Ramos (cell line): ENCODE data around the gene NT5M.
"Not testable (repeated sequence)": the region's sequence is repeated elsewhere in the genome, so short reads cannot be mapped to it uniquely, and the experiment has no call there.

ENCODE experiments used
- in situ Hi-C: fragments of 300-500 bp; cut with MboI; formaldehyde crosslinking; loops from one replicate; pipeline ENCODE4 v1.14.3; 2022; ENCODE audit warnings: low sequenced_read_pairs; ENCODE audit not compliant: unreplicated experiment

The NT5M gene

DNA sequence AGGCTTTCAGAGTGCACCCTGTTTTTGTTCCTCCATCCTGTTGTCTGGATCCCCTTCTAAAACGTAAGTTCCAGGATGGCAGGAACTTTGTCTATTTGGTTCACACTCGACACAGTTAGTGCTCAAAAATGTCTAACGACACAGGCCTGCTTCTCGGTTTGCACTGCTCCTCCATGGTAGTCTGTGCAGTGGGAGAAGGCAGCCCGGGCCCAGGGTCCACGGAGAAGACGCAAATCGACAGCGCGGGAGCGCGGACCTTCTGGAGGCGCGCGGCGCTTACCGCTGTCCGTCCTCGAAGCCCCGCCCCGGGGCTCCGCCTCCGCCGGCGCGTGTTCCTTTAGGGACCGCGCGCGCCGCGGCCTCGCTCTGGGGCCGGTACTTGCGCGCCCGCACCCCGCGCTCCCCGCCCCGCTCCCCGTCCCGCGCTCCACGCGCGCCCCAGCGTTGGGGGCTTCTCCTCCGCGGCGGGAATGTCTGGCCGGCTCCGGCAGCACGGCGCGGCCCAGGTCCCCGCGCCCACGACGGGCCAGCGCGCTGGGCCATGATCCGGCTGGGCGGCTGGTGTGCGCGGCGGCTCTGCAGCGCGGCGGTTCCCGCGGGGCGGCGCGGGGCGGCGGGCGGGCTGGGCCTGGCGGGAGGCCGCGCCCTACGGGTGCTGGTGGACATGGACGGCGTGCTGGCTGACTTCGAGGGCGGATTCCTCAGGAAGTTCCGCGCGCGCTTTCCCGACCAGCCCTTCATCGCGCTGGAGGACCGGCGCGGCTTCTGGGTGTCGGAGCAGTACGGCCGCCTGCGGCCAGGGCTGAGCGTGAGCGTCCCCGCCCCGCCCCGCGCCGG lies at the start of gene NT5M:
Gene NT5M, plus strand, starts transcription at position 364 of the 837 bp plus-strand sequence. Its CDS starts 178 bp downstream, at position 542.
- in situ Hi-C loops: no loop called here

DNA sequence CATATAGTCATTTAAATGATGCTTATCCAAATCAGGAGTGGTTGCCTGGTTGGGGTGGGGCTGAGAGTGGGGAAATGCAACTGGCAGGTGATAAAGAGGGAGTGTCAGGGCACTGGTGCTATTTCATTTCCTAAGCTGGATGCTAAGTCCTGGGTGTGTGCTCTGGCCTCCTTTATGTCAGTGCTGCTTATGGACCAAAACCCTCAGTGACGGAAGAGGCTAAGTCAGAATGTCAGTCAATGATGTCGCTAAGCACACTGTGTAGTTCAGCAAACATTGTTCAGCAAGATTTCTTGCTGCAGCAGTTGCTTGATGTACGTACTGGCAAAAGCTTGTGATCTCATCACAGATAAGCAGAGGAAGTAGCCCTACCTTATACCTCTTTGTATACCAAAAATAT lies 49.8 kb upstream of the NT5M start:
- in situ Hi-C loops: no loop called here

DNA sequence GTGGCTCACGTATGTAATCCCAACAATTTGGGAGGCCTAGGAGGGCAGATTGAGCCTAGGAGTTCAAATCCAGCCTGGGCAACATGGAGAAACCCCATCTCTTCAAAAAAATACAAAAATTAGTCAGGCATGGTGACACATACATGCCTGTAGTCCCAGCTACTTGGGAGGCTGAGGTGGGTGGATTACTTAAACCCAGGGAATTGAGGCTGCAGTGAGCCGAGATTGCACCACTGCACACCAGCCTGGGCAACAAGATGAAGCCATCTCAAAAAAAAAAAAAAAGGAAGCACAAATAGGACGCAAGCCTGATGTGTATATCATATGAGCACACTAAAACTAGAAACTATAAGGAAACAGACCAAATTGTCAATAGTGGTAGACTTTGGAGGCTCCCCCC lies 49.1 kb upstream of the NT5M start:
- in situ Hi-C loops: no loop called here

DNA sequence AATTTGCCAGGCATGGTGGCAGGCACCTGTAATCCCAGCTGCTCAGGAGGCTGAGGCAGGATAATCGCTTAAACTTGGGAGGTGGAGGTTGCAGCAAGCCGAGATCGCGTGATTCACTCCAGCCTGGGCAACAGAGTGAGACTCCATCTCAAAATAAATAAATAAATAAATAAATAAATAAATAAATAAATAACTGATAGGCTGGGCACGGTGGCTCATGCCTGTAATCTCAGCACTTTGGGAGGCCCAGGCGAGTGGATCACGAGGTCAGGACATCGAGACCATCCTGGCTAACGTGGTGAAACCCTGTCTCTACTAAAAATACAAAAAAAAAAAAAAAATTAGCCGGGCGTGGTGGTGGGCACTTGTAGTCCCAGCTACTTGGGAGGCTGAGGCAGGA lies 47.5 kb upstream of the NT5M start:
- in situ Hi-C loops: not testable (repeated sequence)

DNA sequence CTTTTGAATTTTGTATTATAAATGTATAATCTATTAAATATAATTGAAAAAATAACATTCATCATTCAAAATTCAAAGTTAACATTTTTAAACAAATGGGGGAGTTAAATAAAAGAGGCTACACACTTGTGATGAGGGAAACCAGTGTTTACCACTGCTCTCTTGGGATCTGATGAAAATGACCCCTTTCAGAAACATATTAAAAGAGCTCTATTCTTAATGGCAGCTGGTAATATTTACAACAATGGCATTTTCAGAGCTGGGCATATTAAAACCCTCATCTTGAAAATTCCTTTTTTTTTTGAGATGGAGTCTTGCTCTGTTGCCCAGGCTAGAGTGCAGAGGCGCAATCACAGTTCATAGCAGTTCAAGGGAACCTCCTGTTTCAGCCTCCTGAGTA lies 46.9 kb upstream of the NT5M start:
- in situ Hi-C loops: no loop called here

DNA sequence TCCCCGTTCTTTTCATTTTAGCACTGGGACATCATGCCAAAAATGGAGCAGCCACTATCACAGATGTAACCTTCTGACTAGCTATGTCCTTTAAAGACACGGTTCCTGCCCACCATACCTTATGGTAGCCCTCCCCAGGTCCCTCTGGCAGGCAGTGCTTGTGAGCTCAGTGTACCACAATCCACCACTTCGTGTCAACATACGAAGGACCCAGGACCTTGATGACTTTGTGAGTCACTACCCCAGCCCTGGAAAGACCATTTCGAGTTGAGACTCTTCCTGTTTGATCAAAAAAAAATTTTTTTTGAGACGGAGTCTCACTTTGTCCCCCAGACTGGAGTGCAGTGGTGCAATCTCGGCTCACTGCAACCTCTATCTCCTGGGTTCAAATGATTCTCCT lies 45.2 kb upstream of the NT5M start:
- in situ Hi-C loops: no loop called here

DNA sequence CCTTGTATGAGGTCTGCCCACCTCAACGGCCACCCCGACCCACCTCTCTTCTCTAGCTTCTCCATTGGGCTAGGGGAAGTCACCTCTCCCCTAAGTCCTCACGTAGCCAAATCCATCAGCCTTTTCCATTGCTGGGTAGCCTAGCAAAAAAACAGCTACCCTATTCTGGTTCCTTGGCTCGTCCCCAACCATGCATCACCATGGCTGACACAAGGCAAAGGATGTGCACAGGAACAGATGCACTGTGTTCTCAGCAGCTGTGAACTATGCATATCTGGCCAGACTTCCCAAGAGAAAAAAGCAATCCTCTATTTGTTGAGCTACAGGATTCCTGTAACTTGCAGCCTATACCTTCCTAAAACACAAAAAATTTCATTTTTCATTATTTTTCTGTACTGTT lies 44.2 kb upstream of the NT5M start:
- in situ Hi-C loops: no loop called here

DNA sequence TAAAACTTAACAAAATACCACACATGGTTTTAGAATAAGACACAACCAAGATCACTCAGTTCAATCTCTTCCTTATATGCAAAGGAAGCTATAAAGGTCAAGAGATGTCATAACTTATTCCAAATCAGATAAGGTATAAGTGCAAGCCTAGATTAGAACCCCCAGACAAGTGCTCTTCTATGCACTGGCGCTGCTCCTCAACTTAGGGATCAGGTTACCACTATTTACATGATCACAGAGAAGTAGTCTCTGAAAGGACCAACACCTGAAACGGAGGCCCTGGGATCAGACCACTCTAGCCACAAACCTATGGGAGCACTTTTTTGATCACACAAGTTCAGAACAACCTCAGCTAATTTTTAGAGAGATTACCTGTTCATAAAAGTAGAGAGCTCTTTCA lies 38.7 kb upstream of the NT5M start:
- in situ Hi-C loops: no loop called here

DNA sequence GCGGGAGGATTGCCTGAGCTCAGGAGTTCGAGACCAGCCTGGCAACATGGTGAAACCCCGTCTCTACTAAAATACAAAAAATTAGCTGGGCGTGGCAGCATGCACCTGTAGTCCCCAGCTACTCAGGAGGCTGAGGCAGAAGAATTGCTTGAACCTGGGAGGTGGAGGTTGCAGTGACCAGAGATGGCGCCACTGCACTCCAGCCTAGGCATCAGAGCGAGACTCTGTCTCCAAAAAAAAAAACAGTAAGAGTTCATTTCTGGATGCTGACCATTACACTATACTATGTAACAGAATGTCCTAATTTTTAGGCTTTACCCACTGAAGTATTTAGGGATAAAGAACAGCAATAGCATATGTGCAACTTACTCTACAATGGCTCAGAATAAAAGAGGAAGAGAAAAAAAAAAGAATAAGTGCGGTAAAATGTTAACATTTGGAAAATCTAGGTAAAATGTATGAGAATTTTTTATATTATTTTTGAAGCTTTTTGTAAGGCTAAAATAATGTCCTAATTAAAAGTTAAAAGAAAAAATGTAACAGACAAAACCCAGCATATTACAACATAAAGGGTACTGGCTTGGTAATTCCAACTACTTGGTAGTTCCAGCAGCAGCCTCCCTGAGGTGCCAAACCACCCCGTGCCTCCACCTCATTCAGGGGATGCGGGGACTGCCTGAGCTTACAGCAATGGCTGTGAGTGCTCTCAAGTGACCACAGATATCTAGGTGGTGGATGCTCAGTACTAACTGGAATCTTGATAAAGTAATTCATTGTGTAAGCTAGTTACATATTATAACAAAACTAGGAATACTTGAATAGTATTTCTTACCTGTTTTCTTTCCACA lies 33.0 kb upstream of the NT5M start:
- in situ Hi-C loops: no loop called here

DNA sequence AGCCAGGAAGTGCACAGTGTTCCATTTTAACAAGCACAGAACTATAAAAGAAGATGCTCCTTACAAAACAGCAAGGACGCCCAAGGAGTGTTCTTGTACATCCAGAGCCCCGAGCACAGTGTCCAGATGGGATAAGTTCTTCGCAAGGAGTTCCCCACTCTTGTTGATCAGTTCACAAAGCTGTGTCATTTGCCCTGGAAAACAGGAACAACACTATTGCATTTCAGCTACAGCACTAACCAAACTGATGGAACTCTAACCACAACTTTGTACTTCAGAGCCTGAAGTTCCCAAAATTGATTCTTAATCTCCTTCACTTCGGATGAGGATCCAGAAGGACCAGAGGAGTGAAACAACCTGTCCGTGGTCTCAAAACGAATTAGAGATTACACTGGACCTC lies 27.2 kb upstream of the NT5M start:
- in situ Hi-C loops: no loop called here

DNA sequence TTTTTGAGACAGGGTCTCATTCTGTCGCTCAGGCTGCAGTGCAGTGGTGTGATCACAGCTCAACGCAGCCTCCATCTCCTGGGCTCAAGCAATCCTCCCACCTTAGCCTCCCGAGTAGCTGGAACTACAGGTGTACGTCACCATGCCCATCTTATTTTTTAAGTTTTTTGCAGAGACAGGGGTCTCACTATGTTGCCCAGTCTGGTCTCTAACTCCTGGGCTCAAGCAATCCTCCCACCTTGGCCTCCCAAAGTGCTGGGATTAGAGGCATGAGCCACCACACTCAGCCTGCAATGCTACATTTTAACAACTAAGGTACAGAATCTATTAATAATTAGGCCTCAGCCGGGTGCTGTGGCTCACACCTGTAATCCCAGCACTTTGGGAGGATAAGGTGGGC lies 25.7 kb upstream of the NT5M start:
- in situ Hi-C loops: not testable (repeated sequence)

DNA sequence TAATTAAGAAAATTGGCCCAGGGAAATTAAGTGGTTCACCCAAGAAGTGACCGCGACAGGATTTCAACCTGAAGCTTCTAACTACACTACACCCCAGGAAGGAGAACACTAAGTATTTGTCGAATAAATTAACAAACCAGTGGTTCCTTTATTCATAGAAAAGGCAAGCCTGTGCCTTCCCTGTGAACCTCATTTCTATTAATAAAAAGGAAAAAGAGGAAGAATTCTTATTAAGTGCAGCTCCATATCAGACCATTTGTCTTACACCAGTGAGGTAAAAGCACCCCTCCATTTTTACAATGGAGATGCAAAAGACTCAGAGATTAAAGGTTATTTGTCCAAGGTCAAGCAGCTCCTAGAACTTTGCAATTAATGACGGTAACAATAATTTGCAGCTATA lies 23.9 kb upstream of the NT5M start:
- in situ Hi-C loops: no loop called here

DNA sequence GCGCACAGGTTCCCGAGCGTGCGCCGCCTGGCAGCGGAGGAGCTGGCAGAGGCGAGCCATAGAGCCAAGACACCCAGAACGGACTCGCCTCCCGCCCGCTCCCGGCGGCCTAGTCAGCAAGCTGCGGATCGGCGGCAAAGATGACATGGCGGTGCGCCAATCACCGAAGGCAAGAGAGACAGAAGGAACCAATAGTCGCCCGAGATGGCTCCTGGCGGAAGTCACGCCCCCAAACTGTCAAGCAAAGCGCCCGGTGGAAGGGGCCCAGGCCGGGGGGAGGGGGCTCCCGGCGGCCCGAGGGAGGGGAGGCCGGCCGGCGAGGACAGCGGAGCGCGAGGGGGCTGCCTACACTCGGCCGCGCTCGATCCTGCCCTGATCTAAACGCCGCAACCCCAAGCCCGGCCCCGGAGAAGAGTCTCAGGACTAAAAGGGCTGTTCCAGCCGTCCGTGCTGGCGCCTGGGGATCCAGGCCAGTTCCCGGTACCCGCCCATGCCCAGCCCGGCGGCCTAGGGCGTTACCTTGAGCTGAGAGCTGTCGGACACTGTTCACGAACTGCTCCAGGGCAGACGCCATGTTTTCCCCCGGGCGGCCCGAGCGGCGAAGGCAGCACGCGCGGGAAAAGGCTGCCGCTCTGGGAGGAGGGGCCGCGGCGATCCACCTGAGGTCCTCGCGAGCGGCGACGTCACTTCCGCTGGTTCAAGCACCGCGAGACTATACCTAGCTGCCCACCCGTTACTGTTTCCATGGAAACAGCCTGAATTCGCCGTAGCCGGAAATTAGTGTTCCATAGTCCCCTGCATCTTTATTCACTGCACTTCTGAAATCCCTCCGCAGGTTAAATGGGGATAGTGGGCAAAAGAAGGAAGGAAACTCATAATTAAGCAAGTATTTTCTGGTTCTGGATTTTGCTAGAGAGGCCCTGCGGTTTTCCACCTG lies 22.3 kb upstream of the NT5M start, which contains the start of gene COPS3:
Gene COPS3, minus strand, starts transcription at position 634 of the 937 bp plus-strand sequence. Its CDS starts 60 bp downstream, at position 574.
- in situ Hi-C loops: no loop called here

DNA sequence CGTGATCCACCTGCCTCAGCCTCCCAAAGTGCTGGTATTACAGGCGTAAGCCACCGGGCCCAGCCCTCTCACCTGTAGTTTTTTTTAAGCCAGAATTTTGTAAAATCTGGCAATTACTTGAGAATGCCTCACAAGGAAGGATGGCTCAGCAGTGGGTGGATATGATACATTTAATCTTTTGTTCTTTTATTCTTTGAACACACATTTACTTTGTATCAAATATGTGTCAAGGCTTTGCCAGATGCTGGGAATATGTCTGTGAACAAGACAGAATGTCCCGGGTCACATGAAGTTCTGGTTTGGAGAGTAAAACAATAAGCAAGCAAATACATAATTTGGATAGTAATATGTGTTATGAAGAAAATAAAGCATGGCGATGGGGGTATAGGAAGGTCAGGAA lies 17.2 kb upstream of the NT5M start:
- in situ Hi-C loops: no loop called here

DNA sequence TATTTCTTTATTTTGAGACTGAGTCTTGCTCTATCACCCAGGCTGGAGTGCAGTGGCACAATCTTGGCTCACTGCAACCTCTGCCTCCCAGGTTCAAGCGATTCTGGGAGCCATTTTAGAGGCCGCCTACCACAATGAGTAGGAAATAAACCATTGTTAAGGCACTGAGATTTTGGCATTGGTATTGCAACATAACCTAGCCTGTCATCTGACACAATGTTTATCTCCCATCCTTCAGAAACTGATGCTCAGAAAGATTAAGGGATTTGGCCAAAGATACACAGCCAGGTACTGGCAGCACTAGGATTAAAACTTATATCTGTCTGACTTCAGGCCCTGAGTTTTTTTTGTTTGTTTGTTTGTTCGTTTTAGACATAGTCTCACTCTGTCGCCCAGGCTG lies 14.1 kb upstream of the NT5M start:
- in situ Hi-C loops: no loop called here

DNA sequence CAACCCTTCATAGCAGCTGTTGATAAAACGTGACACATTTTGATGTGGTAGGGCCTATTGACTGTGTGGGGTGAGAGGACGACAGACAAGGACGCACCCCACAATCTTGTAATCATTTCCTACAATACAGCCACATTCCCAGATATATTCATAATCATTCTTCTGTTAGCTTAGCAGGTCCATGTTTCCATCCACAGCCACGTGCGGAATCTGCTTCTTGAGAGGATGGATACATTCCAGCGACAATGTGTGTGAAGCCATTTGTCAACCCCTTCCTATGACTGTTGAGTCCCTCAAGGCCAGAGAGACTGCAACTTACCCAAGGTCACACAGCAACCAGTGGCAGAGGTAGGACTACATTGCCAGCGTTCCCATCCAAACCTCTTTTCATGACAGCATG lies 13.5 kb upstream of the NT5M start:
- in situ Hi-C loops: no loop called here

DNA sequence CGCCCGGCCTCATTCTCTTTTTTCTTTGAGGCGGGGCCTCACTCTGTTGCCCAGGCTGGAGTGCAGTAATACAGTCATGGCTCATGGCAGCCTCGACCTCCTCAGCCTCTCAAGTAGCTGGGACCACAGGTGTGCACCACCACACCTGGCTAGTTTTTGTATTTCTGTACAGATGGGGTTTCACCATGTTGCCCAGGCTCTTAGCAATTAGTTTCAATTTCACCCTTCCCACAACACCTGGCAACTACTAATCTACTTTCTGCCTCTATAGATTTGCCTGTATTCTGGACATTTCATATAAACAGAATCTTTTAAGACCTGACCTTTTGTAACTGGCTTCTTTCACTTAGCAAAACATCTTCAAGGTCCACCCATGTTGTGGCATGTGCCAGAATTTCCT lies 8.0 kb upstream of the NT5M start:
- in situ Hi-C loops: no loop called here

DNA sequence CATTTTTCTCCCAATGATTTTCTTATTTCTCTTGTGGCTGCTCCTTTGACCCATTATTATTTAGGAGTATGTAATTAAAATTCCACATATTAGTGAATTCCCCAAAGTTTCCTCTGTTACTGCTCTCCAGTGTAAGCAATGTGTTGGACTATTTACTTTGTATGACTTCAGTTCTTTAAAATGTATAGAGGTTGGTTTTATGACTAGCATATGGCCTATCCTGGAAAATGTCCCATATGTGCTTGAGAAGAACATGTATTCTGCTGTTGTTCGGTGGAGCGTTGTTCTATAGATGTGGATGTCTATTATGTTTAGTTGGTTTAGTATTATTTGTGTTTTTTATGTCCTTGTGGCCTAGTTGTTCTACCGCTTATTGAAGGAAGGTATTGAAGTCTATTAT lies 6.0 kb upstream of the NT5M start:
- in situ Hi-C loops: no loop called here

DNA sequence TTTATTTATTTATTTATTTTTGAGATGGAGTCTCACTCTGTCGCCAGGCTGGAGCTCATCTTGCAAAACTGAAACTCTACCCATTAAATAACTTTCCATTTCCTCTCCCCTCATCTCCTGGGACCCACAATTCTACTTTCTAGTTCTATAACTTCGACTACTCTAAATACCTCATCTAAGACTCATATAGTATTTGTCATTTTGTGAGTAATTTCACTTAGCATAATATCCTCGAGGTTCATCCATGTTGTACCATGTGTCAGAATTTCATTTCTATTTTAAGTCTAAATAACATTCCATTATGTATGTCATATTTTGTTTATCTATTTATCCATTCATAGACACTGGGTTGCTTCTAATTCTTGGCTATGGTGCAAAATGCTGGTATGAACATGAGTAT lies 5.1 kb upstream of the NT5M start:
- in situ Hi-C loops: no loop called here
